HT1080 (cell line): ENCODE data around the gene GPT2. TPM values are rescaled to one million over a fixed set of nuclear protein-coding genes. Genes with fewer than 3 reads are reported as not detected.
A peak's percentile ranks its signal among the peaks of the same experiment; 100 is the strongest.

Experiments
- DNase-seq: peaks from one replicate; pipeline ENCODE4 v3.0.0-alpha.2; 2015; ENCODE audit warnings: low read depth
- small RNA-seq: library from RNA; depleted of rRNA; stranded (forward); fragments of <200 nt; gene quantifications from one replicate; pipeline ENCODE3, GENCODE V24; 2014
- total RNA-seq: library from RNA; depleted of rRNA; stranded (reverse); fragments of >200 nt; shearing (Covaris generic); gene quantifications from 2 replicates; pipeline ENCODE4 v1.2.3, GENCODE V29; 2014; rRNA removed

The GPT2 gene
- total RNA-seq, 1 experiment from 2014 or later, result 19.6 TPM

GRCh38 chr16:46962629-46963028, 78.5 kb downstream of the GPT2 start:
- DNase-seq, result no peak

- DNase-seq, result no peak
These were observed 83.9 kb downstream of the GPT2 start for GRCh38 chr16:46968063-46968435.

- no peak for DNase-seq
These were observed 85.9 kb downstream of the GPT2 start for GRCh38 chr16:46970089-46970488.

- no peak for DNase-seq
These were observed 87.1 kb downstream of the GPT2 start for GRCh38 chr16:46971271-46971670.

GRCh38 chr16:46972429-46973206, 88.5 kb downstream of the GPT2 start:
- peak; percentile 6 for DNase-seq

GRCh38 chr16:46973207-46973995, 89.2 kb downstream of the GPT2 start, which contains the start of gene DNAJA2:
TSS of gene DNAJA2 (minus strand) at chr16:46973674. CDS start at chr16:46973572, 102 bp downstream.
- DNase-seq, result peak; percentile 85

GRCh38 chr16:46973996-46974324, 89.8 kb downstream of the GPT2 start:
- DNase-seq, result no peak

GRCh38 chr16:46974352-46974751, 90.2 kb downstream of the GPT2 start:
- DNase-seq, result no peak

GRCh38 chr16:46975165-46975564, 91.0 kb downstream of the GPT2 start:
- no peak for DNase-seq

GRCh38 chr16:46975908-46976470, 91.8 kb downstream of the GPT2 start:
- no peak for DNase-seq

GRCh38 chr16:46976550-46976949, 92.4 kb downstream of the GPT2 start:
- DNase-seq, result no peak

Small RNAs within 50 kb of the gene (small RNA-seq; reads per million reads assigned to genes)
- not detected for gene AC007225.2

Other genes starting within 250 kb of the GPT2 start
- 58.9 and 66.1 TPM in 2 replicates for gene VPS35, start 195.2 kb upstream of the GPT2 start, total RNA-seq
- 44.9 and 47.7 TPM in 2 replicates for gene ORC6, start 194.7 kb upstream of the GPT2 start, total RNA-seq
- gene MYLK3, start 136.0 kb upstream of the GPT2 start, total RNA-seq, result 0.17 and 0.19 TPM in 2 replicates
- 3.5 and 5.6 TPM in 2 replicates for gene C16orf87, start 53.2 kb upstream of the GPT2 start, total RNA-seq
- gene DNAJA2, start 89.3 kb downstream of the GPT2 start, total RNA-seq, result 71.1 and 71.3 TPM in 2 replicates